Fibroblast of lung (primary cell): Measurements from ENCODE around the gene THY1.

Experiments used
- EZH2 ChIP-seq: IDR thresholded peaks from 2 replicates; pipeline ENCODE4 v1.5.1; 2012; ENCODE audit warnings: low read length, control low read depth, mild to moderate bottlenecking; ENCODE audit errors: missing control alignments
- TF ChIP-seq, protein P1 (sequence below), 2 donors: IDR thresholded peaks in 1 of 2; conservative IDR thresholded peaks in 1 of 2; 1 replicate in 1 of 2; 2 replicates in 1 of 2; pipeline ENCODE4 v1.5.1; 2011 to 2012; ENCODE audit warnings: low read length in 2 of 2, control low read depth in 1 of 2, inconsistent platforms in 1 of 2, low read depth in 1 of 2, mild to moderate bottlenecking in 1 of 2

- TF ChIP-seq, protein P1, sequence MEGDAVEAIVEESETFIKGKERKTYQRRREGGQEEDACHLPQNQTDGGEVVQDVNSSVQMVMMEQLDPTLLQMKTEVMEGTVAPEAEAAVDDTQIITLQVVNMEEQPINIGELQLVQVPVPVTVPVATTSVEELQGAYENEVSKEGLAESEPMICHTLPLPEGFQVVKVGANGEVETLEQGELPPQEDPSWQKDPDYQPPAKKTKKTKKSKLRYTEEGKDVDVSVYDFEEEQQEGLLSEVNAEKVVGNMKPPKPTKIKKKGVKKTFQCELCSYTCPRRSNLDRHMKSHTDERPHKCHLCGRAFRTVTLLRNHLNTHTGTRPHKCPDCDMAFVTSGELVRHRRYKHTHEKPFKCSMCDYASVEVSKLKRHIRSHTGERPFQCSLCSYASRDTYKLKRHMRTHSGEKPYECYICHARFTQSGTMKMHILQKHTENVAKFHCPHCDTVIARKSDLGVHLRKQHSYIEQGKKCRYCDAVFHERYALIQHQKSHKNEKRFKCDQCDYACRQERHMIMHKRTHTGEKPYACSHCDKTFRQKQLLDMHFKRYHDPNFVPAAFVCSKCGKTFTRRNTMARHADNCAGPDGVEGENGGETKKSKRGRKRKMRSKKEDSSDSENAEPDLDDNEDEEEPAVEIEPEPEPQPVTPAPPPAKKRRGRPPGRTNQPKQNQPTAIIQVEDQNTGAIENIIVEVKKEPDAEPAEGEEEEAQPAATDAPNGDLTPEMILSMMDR (conservative IDR thresholded peaks at IDR 0.05 in 1 of 2, IDR thresholded peaks at IDR 0.05 in 1 of 2; ENCODE audit: low read depth in 1 of 2, low read length in 2 of 2) = no peak
- TF ChIP-seq EZH2 = no peak
These were observed 710 bp upstream of the THY1 start for GRCh38 chr11:119423509-119424254.
